HEK293 (cell line): ENCODE measurements around the gene RACK1.

ENCODE experiments used
- CTCF ChIA-PET: fragments of 350-600 bp; formaldehyde crosslinking; extraction: SDS; loops from one replicate; lab custom pipeline; 2021; ENCODE audit warnings: antibody characterized with exemption; lab: Yijun Ruan, JAX
- POLR2A ChIA-PET: fragments of 300-600 bp; formaldehyde crosslinking; extraction: SDS; loops from one replicate; lab custom pipeline; 2020; ENCODE audit warnings: antibody characterized with exemption, inconsistent platforms; lab: Yijun Ruan, JAX
- H3K27ac ChIP-seq: fragments of 200-500 bp; sonication (Bioruptor generic); 2 replicates; pipeline ENCODE4 v1.5.1; 2014; ENCODE audit warnings: low read depth, low read length, control low read depth, inconsistent platforms; ENCODE audit errors: extremely low read depth
- H3K36me3 ChIP-seq, 2 experiments: fragments of 200-500 bp in 1 of 2; sonication (Bioruptor generic) in 1 of 2; 1 replicate in 1 of 2; 2 replicates in 1 of 2; pipeline ENCODE4 v1.5.1; 2014 to 2017; ENCODE audit warnings: inconsistent platforms in 2 of 2, low read length in 2 of 2; ENCODE audit not compliant: control insufficient read depth in 2 of 2, insufficient read depth in 1 of 2
- H3K4me1 ChIP-seq: fragments of 200-500 bp; sonication (Bioruptor generic); 2 replicates; pipeline ENCODE4 v1.5.1; 2014; ENCODE audit warnings: mild to moderate bottlenecking, low read length, inconsistent platforms; ENCODE audit not compliant: control insufficient read depth, insufficient read depth
- H3K4me3 ChIP-seq: 2 replicates; pipeline ENCODE4 v1.5.1; 2011; ENCODE audit warnings: low read depth, mild to moderate bottlenecking, control low read depth, low read length, moderate library complexity
- H3K9me3 ChIP-seq: fragments of 200-500 bp; sonication (Bioruptor generic); 2 replicates; pipeline ENCODE4 v1.5.1; 2014; ENCODE audit warnings: low read depth, low read length, inconsistent platforms; ENCODE audit not compliant: control insufficient read depth, insufficient read depth
- EGR2 ChIP-seq: fragments of 450-650 bp; formaldehyde crosslinking; IDR thresholded peaks from 2 replicates; pipeline ENCODE4 v1.5.1; 2016; ENCODE audit warnings: low read depth, missing biosample characterization, missing genetic modification characterization
- KLF1 ChIP-seq: fragments of 450-650 bp; formaldehyde crosslinking; IDR thresholded peaks from 2 replicates; pipeline ENCODE4 v1.5.1; 2016; ENCODE audit warnings: missing biosample characterization, missing genetic modification characterization
- SALL2 ChIP-seq: fragments of 450-650 bp; formaldehyde crosslinking; IDR thresholded peaks from 2 replicates; pipeline ENCODE4 v1.5.0; 2017; ENCODE audit warnings: missing biosample characterization, mild to moderate bottlenecking, missing genetic modification characterization, borderline replicate concordance
- TCF7L2 ChIP-seq: IDR thresholded peaks from 2 replicates; pipeline ENCODE4 v1.6.1; 2011; ENCODE audit warnings: low read depth, mild to moderate bottlenecking, inconsistent platforms, low read length, moderate library complexity, borderline replicate concordance
- ZBTB21 ChIP-seq: fragments of 450-650 bp; formaldehyde crosslinking; IDR thresholded peaks from 2 replicates; pipeline ENCODE4 v1.5.1; 2017; ENCODE audit warnings: missing biosample characterization, missing genetic modification characterization
- ZFP41 ChIP-seq: fragments of 450-650 bp; formaldehyde crosslinking; IDR thresholded peaks from 2 replicates; pipeline ENCODE4 v1.5.1; 2016; ENCODE audit warnings: missing biosample characterization, missing genetic modification characterization, borderline replicate concordance
- ZNF133 ChIP-seq: fragments of 450-650 bp; formaldehyde crosslinking; IDR thresholded peaks from 2 replicates; pipeline ENCODE4 v1.5.1; 2016; ENCODE audit warnings: missing biosample characterization, missing genetic modification characterization
- ZNF16 ChIP-seq: fragments of 450-650 bp; formaldehyde crosslinking; IDR thresholded peaks from 2 replicates; pipeline ENCODE4 v1.5.1; 2016; ENCODE audit warnings: low read depth, missing biosample characterization, missing genetic modification characterization
- ZNF24 ChIP-seq: fragments of 450-650 bp; formaldehyde crosslinking; IDR thresholded peaks from 2 replicates; pipeline ENCODE4 v1.5.1; 2016; ENCODE audit warnings: missing biosample characterization, missing genetic modification characterization
- ZNF274 ChIP-seq, 2 experiments: fragments of 200-500 bp in 1 of 2; fragments of 450-650 bp in 1 of 2; sonication (Bioruptor generic) in 1 of 2; formaldehyde crosslinking in 1 of 2; IDR thresholded peaks; 2 replicates each; pipeline versions ENCODE4 v1.5.1 to v1.6.1; 2014 to 2016; ENCODE audit warnings: borderline replicate concordance in 1 of 2, inconsistent platforms in 1 of 2, low read length in 1 of 2, missing biosample characterization in 1 of 2, missing genetic modification characterization in 1 of 2
- ZNF292 ChIP-seq: fragments of 450-650 bp; formaldehyde crosslinking; IDR thresholded peaks from 2 replicates; pipeline ENCODE4 v1.5.1; 2016; ENCODE audit warnings: low read depth, missing biosample characterization, missing genetic modification characterization, borderline replicate concordance
- ZNF394 ChIP-seq: fragments of 450-650 bp; formaldehyde crosslinking; IDR thresholded peaks from 2 replicates; pipeline ENCODE4 v1.5.1; 2016; ENCODE audit warnings: missing biosample characterization, missing genetic modification characterization, mild to moderate bottlenecking, moderate library complexity, borderline replicate concordance
- ZNF404 ChIP-seq: fragments of 450-650 bp; formaldehyde crosslinking; IDR thresholded peaks from 2 replicates; pipeline ENCODE4 v1.5.1; 2017; ENCODE audit warnings: missing biosample characterization, missing genetic modification characterization
- ZNF529 ChIP-seq: fragments of 450-650 bp; formaldehyde crosslinking; IDR thresholded peaks from 2 replicates; pipeline ENCODE4 v1.5.1; 2017; ENCODE audit warnings: missing genetic modification characterization, missing biosample characterization; ENCODE audit not compliant: insufficient replicate concordance
- ZNF664 ChIP-seq: fragments of 450-650 bp; formaldehyde crosslinking; IDR thresholded peaks from 2 replicates; pipeline ENCODE4 v1.5.1; 2016; ENCODE audit warnings: missing biosample characterization, missing genetic modification characterization
- ZNF701 ChIP-seq: fragments of 450-650 bp; formaldehyde crosslinking; IDR thresholded peaks from 2 replicates; pipeline ENCODE4 v1.5.1; 2016; ENCODE audit warnings: missing biosample characterization, missing genetic modification characterization
- TF ChIP-seq, protein P1 (sequence below): fragments of 450-650 bp; formaldehyde crosslinking; conservative IDR thresholded peaks from 2 replicates; pipeline ENCODE4 v1.5.1; 2016; ENCODE audit warnings: low read depth, missing biosample characterization, missing genetic modification characterization
- TF ChIP-seq, protein P2 (sequence below): fragments of 450-650 bp; formaldehyde crosslinking; IDR thresholded peaks from 2 replicates; pipeline ENCODE4 v1.5.1; 2016; ENCODE audit warnings: missing biosample characterization, missing genetic modification characterization
- TF ChIP-seq, protein P3 (sequence below): fragments of 450-650 bp; formaldehyde crosslinking; IDR thresholded peaks from 2 replicates; pipeline ENCODE4 v1.5.1; 2016; ENCODE audit warnings: missing biosample characterization, missing genetic modification characterization

RACK1 gene

DNA sequence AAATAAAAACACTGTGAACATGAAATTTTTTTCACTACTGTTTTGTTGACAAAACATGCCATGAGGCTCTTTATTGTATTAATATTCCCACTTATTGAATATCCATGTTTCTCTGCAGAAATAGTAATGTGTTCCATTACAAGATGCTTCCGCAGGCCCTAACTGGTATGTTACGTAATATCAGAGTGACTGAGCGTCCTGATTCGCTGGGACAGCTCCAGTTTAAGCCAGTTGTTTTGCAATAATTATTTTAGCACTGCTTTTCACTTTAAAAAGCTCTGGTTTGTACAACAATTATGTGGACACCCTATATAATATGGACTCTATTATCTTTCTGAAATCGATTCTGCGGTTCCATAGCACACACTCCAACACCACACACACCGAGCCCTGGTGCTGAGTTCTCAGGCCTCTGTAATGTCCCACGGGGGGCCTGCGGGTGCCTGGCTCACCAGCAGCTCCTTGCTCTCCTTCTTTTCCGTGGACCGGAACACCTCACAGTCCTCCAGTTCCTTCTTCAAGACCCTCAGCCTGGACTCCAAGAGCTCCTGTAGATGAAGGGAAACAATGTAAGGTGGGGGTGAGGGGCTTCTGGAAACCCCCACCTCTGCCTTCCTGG is 40.5 kb downstream of the RACK1 start:
- ChIA-PET CTCF (interaction anchor here (0.7 to 3.6 kb wide), 2 partner anchors 12 to 1295 kb away, joined by 3 to 12 read pairs; no protein-coding TSS in a partner anchor), POLR2A (no interaction called here)
- Histone ChIP-seq H3K4me1 (no peaks in the 10 kb centered on the region), H3K4me3 (no peak overlapping the region), H3K27ac (no peak overlapping the region), H3K36me3 (no peaks in the 10 kb centered on the region), H3K9me3 (no peaks in the 10 kb centered on the region)
- TF ChIP-seq, protein P1, sequence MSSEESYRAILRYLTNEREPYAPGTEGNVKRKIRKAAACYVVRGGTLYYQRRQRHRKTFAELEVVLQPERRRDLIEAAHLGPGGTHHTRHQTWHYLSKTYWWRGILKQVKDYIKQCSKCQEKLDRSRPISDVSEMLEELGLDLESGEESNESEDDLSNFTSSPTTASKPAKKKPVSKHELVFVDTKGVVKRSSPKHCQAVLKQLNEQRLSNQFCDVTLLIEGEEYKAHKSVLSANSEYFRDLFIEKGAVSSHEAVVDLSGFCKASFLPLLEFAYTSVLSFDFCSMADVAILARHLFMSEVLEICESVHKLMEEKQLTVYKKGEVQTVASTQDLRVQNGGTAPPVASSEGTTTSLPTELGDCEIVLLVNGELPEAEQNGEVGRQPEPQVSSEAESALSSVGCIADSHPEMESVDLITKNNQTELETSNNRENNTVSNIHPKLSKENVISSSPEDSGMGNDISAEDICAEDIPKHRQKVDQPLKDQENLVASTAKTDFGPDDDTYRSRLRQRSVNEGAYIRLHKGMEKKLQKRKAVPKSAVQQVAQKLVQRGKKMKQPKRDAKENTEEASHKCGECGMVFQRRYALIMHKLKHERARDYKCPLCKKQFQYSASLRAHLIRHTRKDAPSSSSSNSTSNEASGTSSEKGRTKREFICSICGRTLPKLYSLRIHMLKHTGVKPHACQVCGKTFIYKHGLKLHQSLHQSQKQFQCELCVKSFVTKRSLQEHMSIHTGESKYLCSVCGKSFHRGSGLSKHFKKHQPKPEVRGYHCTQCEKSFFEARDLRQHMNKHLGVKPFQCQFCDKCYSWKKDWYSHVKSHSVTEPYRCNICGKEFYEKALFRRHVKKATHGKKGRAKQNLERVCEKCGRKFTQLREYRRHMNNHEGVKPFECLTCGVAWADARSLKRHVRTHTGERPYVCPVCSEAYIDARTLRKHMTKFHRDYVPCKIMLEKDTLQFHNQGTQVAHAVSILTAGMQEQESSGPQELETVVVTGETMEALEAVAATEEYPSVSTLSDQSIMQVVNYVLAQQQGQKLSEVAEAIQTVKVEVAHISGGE (tag by site-specific recombination), result no peak
- TF ChIP-seq ZNF292 (tag by site-specific recombination) (no peak), ZNF664 (no peak), ZNF133 (no peak), ZNF529 (no peak), ZFP41 (tag by site-specific recombination) (no peak), EGR2 (tag by site-specific recombination) (no peak), ZNF394 (no peak), ZNF274 (IDR thresholded peaks at IDR 0.05; ENCODE audit: low read length) (no peak), ZNF274 (tag by site-specific recombination; IDR thresholded peaks at IDR 0.05; ENCODE audit: borderline replicate concordance) (no peak), SALL2 (tag by site-specific recombination) (no peak), TCF7L2 (no peak), KLF1 (no peak), ZNF24 (no peak), ZNF16 (tag by site-specific recombination) (no peak), ZNF404 (no peak), ZBTB21 (tag by site-specific recombination) (no peak), ZNF701 (tag by site-specific recombination) (no peak)
- TF ChIP-seq, protein P2, sequence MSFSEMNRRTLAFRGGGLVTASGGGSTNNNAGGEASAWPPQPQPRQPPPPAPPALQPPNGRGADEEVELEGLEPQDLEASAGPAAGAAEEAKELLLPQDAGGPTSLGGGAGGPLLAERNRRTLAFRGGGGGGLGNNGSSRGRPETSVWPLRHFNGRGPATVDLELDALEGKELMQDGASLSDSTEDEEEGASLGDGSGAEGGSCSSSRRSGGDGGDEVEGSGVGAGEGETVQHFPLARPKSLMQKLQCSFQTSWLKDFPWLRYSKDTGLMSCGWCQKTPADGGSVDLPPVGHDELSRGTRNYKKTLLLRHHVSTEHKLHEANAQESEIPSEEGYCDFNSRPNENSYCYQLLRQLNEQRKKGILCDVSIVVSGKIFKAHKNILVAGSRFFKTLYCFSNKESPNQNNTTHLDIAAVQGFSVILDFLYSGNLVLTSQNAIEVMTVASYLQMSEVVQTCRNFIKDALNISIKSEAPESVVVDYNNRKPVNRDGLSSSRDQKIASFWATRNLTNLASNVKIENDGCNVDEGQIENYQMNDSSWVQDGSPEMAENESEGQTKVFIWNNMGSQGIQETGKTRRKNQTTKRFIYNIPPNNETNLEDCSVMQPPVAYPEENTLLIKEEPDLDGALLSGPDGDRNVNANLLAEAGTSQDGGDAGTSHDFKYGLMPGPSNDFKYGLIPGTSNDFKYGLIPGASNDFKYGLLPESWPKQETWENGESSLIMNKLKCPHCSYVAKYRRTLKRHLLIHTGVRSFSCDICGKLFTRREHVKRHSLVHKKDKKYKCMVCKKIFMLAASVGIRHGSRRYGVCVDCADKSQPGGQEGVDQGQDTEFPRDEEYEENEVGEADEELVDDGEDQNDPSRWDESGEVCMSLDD (tag by site-specific recombination), result no peak
- TF ChIP-seq, protein P3, sequence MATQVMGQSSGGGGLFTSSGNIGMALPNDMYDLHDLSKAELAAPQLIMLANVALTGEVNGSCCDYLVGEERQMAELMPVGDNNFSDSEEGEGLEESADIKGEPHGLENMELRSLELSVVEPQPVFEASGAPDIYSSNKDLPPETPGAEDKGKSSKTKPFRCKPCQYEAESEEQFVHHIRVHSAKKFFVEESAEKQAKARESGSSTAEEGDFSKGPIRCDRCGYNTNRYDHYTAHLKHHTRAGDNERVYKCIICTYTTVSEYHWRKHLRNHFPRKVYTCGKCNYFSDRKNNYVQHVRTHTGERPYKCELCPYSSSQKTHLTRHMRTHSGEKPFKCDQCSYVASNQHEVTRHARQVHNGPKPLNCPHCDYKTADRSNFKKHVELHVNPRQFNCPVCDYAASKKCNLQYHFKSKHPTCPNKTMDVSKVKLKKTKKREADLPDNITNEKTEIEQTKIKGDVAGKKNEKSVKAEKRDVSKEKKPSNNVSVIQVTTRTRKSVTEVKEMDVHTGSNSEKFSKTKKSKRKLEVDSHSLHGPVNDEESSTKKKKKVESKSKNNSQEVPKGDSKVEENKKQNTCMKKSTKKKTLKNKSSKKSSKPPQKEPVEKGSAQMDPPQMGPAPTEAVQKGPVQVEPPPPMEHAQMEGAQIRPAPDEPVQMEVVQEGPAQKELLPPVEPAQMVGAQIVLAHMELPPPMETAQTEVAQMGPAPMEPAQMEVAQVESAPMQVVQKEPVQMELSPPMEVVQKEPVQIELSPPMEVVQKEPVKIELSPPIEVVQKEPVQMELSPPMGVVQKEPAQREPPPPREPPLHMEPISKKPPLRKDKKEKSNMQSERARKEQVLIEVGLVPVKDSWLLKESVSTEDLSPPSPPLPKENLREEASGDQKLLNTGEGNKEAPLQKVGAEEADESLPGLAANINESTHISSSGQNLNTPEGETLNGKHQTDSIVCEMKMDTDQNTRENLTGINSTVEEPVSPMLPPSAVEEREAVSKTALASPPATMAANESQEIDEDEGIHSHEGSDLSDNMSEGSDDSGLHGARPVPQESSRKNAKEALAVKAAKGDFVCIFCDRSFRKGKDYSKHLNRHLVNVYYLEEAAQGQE (tag by site-specific recombination), result no peak
